ENCODE measurements around the gene DNAH1. TPM values are rescaled to one million over a fixed set of nuclear protein-coding genes. Genes with fewer than 3 reads are reported as not detected.

DNAH1 gene
- total RNA-seq, 1 experiment from 2014 or later: 2.4 TPM

DNA sequence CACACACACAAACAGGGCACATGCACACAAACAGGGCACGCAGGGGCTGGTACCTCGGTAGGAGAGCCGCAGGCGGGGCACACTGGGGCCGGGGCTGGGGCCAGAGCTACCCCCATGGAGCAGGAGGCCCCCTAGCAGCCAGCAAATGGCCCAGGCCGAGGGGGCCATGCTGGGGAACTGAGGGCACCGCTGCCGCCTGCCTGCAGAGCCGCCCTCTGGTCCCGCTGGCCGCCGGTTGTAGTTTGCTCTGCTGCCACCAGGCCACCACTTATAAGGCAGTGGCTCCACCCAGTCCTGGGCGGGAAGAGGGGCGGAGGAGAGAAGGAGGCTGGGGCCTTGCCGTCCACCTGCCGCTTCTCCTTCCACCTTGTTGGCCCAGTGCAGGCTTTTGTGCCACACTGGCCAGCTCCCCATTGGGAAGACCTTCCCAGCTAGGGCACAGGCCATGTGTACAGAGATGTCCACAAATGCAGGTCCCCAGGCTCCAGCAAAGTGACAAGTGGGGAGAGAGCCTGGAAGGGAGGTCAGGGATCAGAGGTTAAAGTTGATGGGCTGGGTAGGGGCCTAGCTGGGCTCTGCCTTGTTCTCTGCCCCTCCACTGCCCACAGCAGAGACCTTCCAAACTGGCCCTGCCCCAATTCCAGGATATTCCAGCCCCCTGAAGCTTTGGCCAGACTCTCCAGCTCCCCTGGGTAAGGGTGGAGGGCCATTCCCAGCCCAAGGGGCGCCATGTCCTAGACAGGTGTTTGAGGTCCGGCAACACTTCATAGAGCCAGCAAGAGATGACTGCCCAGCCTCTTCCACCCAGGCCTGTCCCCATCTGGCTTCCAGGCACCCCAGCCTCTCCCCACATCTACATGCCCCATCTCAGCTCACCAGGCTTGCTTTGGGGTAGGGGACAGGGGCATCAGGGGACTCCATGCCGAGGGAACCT, 129.0 kb downstream of the DNAH1 start, which contains the start of gene SEMA3G:
TSS of gene SEMA3G (minus strand) at position 244 of the 934 bp plus-strand sequence. CDS start at position 168, 76 bp downstream.
- DNase-seq (ENCODE audit: low read depth, low spot score) (no peak), ATAC-seq (peak; percentile 89)
- Histone ChIP-seq H3K4me1 (ENCODE audit: control insufficient read depth, insufficient read depth, low read length) (peaks cover 5% of the 10 kb centered on the region; the same call in 1 of the 2 replicates), H3K4me3 (ENCODE audit: low read depth in 2 of 2, low read length in 2 of 2) (no peak within 1 kb of the TSS), H3K9me3 (ENCODE audit: control insufficient read depth, insufficient read depth, low read depth, low read length) (no peaks in the 10 kb centered on the region), H3K27ac (ENCODE audit: low read length) (no peak within 1 kb of the TSS), H3K36me3 (ENCODE audit: control insufficient read depth, insufficient read depth, low read length) (no peaks in the 10 kb centered on the region), H3K27me3 (ENCODE audit: control insufficient read depth, insufficient read depth, low read length) (no peaks in the 10 kb centered on the region)
- in situ Hi-C loops (cut with HindIII; ENCODE audit: low pct_unique_long_range_greater_than_20kb, low sequenced_read_pairs) (no loop called here), intact Hi-C loops (cut with micrococcal nuclease; ENCODE audit: unreplicated experiment) (loop anchor here (5.0 kb wide), 1 partner anchor 153 kb away; no protein-coding TSS in a partner anchor)
- ChIA-PET POLR2A (no interaction called here), CTCF (interaction anchor here (1.8 kb wide), 1 partner anchor 12 kb away, joined by 9 read pairs; no protein-coding TSS in a partner anchor)
- BruUV-seq (replicated peaks): no TSS peak
- TF ChIP-seq POLR2AphosphoS5 (IDR thresholded peaks at IDR 0.05; ENCODE audit: low read depth, low read length): no peak
- no peak for TF ChIP-seq TCF7L2 (IDR thresholded peaks at IDR 0.05; ENCODE audit: low read depth, low read length)
- TF ChIP-seq SIN3A (IDR thresholded peaks at IDR 0.05; ENCODE audit: borderline replicate concordance, insufficient read depth, low read depth, low read length): no peak
- TF ChIP-seq, protein P1, sequence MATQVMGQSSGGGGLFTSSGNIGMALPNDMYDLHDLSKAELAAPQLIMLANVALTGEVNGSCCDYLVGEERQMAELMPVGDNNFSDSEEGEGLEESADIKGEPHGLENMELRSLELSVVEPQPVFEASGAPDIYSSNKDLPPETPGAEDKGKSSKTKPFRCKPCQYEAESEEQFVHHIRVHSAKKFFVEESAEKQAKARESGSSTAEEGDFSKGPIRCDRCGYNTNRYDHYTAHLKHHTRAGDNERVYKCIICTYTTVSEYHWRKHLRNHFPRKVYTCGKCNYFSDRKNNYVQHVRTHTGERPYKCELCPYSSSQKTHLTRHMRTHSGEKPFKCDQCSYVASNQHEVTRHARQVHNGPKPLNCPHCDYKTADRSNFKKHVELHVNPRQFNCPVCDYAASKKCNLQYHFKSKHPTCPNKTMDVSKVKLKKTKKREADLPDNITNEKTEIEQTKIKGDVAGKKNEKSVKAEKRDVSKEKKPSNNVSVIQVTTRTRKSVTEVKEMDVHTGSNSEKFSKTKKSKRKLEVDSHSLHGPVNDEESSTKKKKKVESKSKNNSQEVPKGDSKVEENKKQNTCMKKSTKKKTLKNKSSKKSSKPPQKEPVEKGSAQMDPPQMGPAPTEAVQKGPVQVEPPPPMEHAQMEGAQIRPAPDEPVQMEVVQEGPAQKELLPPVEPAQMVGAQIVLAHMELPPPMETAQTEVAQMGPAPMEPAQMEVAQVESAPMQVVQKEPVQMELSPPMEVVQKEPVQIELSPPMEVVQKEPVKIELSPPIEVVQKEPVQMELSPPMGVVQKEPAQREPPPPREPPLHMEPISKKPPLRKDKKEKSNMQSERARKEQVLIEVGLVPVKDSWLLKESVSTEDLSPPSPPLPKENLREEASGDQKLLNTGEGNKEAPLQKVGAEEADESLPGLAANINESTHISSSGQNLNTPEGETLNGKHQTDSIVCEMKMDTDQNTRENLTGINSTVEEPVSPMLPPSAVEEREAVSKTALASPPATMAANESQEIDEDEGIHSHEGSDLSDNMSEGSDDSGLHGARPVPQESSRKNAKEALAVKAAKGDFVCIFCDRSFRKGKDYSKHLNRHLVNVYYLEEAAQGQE (IDR thresholded peaks at IDR 0.05; ENCODE audit: insufficient read depth in 1 of 2, low read depth in 2 of 2, low read length in 1 of 2): no peak
- TF ChIP-seq, protein P2, sequence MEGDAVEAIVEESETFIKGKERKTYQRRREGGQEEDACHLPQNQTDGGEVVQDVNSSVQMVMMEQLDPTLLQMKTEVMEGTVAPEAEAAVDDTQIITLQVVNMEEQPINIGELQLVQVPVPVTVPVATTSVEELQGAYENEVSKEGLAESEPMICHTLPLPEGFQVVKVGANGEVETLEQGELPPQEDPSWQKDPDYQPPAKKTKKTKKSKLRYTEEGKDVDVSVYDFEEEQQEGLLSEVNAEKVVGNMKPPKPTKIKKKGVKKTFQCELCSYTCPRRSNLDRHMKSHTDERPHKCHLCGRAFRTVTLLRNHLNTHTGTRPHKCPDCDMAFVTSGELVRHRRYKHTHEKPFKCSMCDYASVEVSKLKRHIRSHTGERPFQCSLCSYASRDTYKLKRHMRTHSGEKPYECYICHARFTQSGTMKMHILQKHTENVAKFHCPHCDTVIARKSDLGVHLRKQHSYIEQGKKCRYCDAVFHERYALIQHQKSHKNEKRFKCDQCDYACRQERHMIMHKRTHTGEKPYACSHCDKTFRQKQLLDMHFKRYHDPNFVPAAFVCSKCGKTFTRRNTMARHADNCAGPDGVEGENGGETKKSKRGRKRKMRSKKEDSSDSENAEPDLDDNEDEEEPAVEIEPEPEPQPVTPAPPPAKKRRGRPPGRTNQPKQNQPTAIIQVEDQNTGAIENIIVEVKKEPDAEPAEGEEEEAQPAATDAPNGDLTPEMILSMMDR (IDR thresholded peaks at IDR 0.05): no peak

DNA sequence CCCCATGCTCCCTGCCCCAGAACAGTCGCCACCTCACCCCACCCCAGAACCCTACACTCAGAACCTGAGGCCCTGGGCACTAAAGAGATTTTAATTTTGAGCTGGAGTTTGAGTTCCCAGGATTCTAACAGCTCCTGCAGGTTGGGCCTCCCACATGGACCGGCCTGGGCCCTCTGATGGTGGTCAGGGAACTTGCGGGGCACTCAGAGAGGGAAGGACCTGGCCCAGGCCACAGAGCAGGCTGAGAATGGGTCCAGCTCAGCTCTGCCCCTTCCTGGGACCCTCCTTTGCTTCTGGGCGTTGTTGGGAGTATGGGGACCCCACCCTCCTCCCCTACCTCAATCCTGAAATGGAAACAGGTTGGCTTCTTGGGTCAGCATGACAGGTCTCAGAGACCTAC, 129.9 kb downstream of the DNAH1 start:
- CTCF ChIA-PET: interaction anchor here (1.8 kb wide), 1 partner anchor 13 kb away, joined by 9 read pairs; no protein-coding TSS in a partner anchor
- H3K36me3 ChIP-seq (ENCODE audit: control insufficient read depth, insufficient read depth, low read length): no peaks in the 10 kb centered on the region
- TF ChIP-seq TCF7L2 (IDR thresholded peaks at IDR 0.05; ENCODE audit: low read depth, low read length): no peak
- TF ChIP-seq, protein P2 (IDR thresholded peaks at IDR 0.05): no peak
- TF ChIP-seq, protein P1 (IDR thresholded peaks at IDR 0.05; ENCODE audit: insufficient read depth in 1 of 2, low read depth in 2 of 2, low read length in 1 of 2): no peak
- TF ChIP-seq POLR2AphosphoS5 (IDR thresholded peaks at IDR 0.05; ENCODE audit: low read depth, low read length): no peak
- TF ChIP-seq SIN3A (IDR thresholded peaks at IDR 0.05; ENCODE audit: borderline replicate concordance, insufficient read depth, low read depth, low read length): no peak
- intact Hi-C loops (cut with micrococcal nuclease; ENCODE audit: unreplicated experiment) (loop anchor here (5.0 kb wide), 1 partner anchor 154 kb away; no protein-coding TSS in a partner anchor), in situ Hi-C loops (cut with HindIII; ENCODE audit: low pct_unique_long_range_greater_than_20kb, low sequenced_read_pairs) (no loop called here)
- DNase-seq (ENCODE audit: low read depth, low spot score) (no peak), ATAC-seq (no peak)
- H3K4me1 ChIP-seq (ENCODE audit: control insufficient read depth, insufficient read depth, low read length): peaks cover 12% of the 10 kb centered on the region
- POLR2A ChIA-PET: no interaction called here
- no peaks in the 10 kb centered on the region for H3K27me3 ChIP-seq (ENCODE audit: control insufficient read depth, insufficient read depth, low read length)
- no peaks in the 10 kb centered on the region for H3K9me3 ChIP-seq (ENCODE audit: control insufficient read depth, insufficient read depth, low read depth, low read length)
- no peak overlapping the region for H3K27ac ChIP-seq (ENCODE audit: low read length)
- H3K4me3 ChIP-seq (ENCODE audit: low read depth in 2 of 2, low read length in 2 of 2): no peak overlapping the region
- BruUV-seq (replicated peaks): no TSS peak

Measured in Panc1 (cell line).